HCT116 (cell line): ENCODE measurements around the gene CPEB3. TPM values are rescaled to one million over a fixed set of nuclear protein-coding genes. Genes with fewer than 3 reads are reported as not detected.

Experiments
- ATAC-seq: fragments of 200-7000 bp; cut with Tn5 transposase; 2 replicates; pipeline ENCODE4 v1.9.1; 2020; ENCODE audit warnings: mild to moderate bottlenecking, moderate library complexity
- BruUV-seq: library from RNA; stranded (reverse); fragments of 400-500 nt; replicated peaks from 2 replicates; lab custom pipeline; 2021; lab: Mats Ljungman, UMichigan
- CTCF ChIA-PET: fragments of 300-600 bp; sonication (Branson Sonifier 250); formaldehyde crosslinking; loops from one replicate; lab custom pipeline; 2021; ENCODE audit warnings: antibody characterized with exemption; lab: Charles Lee
- POLR2A ChIA-PET: fragments of 300-600, 350-600 bp; sonication (Branson Sonifier 250); formaldehyde crosslinking; loops from one replicate; lab custom pipeline; 2021; ENCODE audit warnings: antibody characterized with exemption; lab: Charles Lee
- RAD21 ChIA-PET, 2 experiments: fragments of 300-600 bp; sonication (Branson Sonifier 250); formaldehyde crosslinking; loops; one replicate each; lab custom pipeline; 2023; ENCODE audit warnings: low total read pairs in 2 of 2; ENCODE audit not compliant: uncharacterized antibody in 2 of 2, unreplicated experiment in 2 of 2, low non-redundant PET in 1 of 2; lab: Charles Lee
- DNase-seq: peaks from one replicate; pipeline ENCODE4 v3.0.0-alpha.2; 2010; ENCODE audit warnings: low read depth, low spot score
- H2AFZ ChIP-seq: fragments of 200-600 bp; shearing (Covaris generic), sonication (generic); 2 replicates; pipeline ENCODE4 v1.6.1; 2017; ENCODE audit warnings: low read depth, mixed run types, mixed read lengths, antibody characterized with exemption, low read length; ENCODE audit not compliant: poor library complexity, severe bottlenecking
- H3K27ac ChIP-seq: 2 replicates; pipeline ENCODE4 v1.5.1; 2012; ENCODE audit warnings: low read depth, low read length
- H3K27me3 ChIP-seq: fragments of 200-600 bp; sonication (generic); 2 replicates; pipeline ENCODE4 v1.6.1; 2016; ENCODE audit warnings: mixed run types, low read length, mixed read lengths; ENCODE audit not compliant: insufficient read depth
- H3K36me3 ChIP-seq, 2 experiments: fragments of 200-500 bp in 1 of 2; fragments of 200-600 bp in 1 of 2; sonication (Bioruptor generic) in 1 of 2; sonication (generic) in 1 of 2; 2 replicates each; pipeline versions ENCODE4 v1.5.1 to v1.6.1; 2014 to 2016; ENCODE audit warnings: low read length in 2 of 2, inconsistent platforms in 1 of 2, mixed read lengths in 1 of 2, mixed run types in 1 of 2; ENCODE audit not compliant: insufficient read depth in 2 of 2, control insufficient read depth in 1 of 2
- H3K4me1 ChIP-seq, 2 experiments: fragments of 200-600 bp in 1 of 2; sonication (generic) in 1 of 2; 2 replicates each; pipeline versions ENCODE4 v1.5.1 to v1.6.1; 2012 to 2017; ENCODE audit warnings: low read length in 2 of 2, inconsistent platforms in 1 of 2, mild to moderate bottlenecking in 1 of 2, mixed read lengths in 1 of 2, mixed run types in 1 of 2, moderate library complexity in 1 of 2; ENCODE audit not compliant: insufficient read depth in 2 of 2, control insufficient read depth in 1 of 2
- H3K4me2 ChIP-seq: fragments of 200-600 bp; sonication (generic); 2 replicates; pipeline ENCODE4 v1.6.1; 2017; ENCODE audit warnings: mixed run types, low read length, mixed read lengths
- H3K4me3 ChIP-seq, 2 experiments: fragments of 200-600 bp in 1 of 2; sonication (generic) in 1 of 2; replicated peaks in 1 of 2; 2 replicates each; pipeline ENCODE4 v1.5.1; 2011 to 2016; ENCODE audit warnings: low read length in 2 of 2, control low read depth in 1 of 2, low read depth in 1 of 2, mild to moderate bottlenecking in 1 of 2, mixed read lengths in 1 of 2, mixed run types in 1 of 2
- H3K79me2 ChIP-seq: fragments of 200-600 bp; sonication (generic); 2 replicates; pipeline ENCODE4 v1.6.1; 2017; ENCODE audit warnings: mild to moderate bottlenecking, mixed run types, low read length, moderate library complexity, mixed read lengths; ENCODE audit not compliant: insufficient read depth
- H3K9ac ChIP-seq: fragments of 200-600 bp; sonication (generic); 2 replicates; pipeline ENCODE4 v1.6.1; 2016; ENCODE audit warnings: low read length, mixed read lengths
- H3K9me2 ChIP-seq: fragments of 200-600 bp; sonication (generic), shearing (Covaris generic); 2 replicates; pipeline ENCODE4 v1.6.1; 2017; ENCODE audit warnings: mixed run types, mild to moderate bottlenecking, moderate library complexity; ENCODE audit not compliant: insufficient read depth
- H3K9me3 ChIP-seq, 2 experiments: fragments of 200-500 bp in 1 of 2; fragments of 200-600 bp in 1 of 2; sonication (Bioruptor generic) in 1 of 2; sonication (generic) in 1 of 2; 2 replicates each; pipeline ENCODE4 v1.6.1; 2014 to 2017; ENCODE audit warnings: low read length in 2 of 2, mixed read lengths in 2 of 2, inconsistent platforms in 1 of 2, low read depth in 1 of 2, mild to moderate bottlenecking in 1 of 2, mixed run types in 1 of 2, moderate library complexity in 1 of 2; ENCODE audit not compliant: control insufficient read depth in 1 of 2, insufficient read depth in 1 of 2
- H4K20me1 ChIP-seq: fragments of 200-600 bp; sonication (generic), shearing (Covaris generic); 2 replicates; pipeline ENCODE4 v1.6.1; 2017; ENCODE audit warnings: mixed run types, mild to moderate bottlenecking, moderate library complexity; ENCODE audit not compliant: insufficient read depth
- ELF1 ChIP-seq: IDR thresholded peaks from 2 replicates; pipeline ENCODE4 v1.6.1; 2012; ENCODE audit warnings: low read depth, borderline replicate concordance
- MAX ChIP-seq: IDR thresholded peaks from 2 replicates; pipeline ENCODE4 v1.6.1; 2012
- POLR2A ChIP-seq: IDR thresholded peaks from 2 replicates; pipeline ENCODE4 v1.7.0; 2011; ENCODE audit warnings: borderline replicate concordance; ENCODE audit not compliant: insufficient read depth, insufficient read length; ENCODE audit errors: extremely low read depth
- POLR2AphosphoS5 ChIP-seq: IDR thresholded peaks from 2 replicates; pipeline ENCODE4 v1.6.1; 2011; ENCODE audit warnings: mild to moderate bottlenecking, low read depth, low read length, moderate library complexity
- RAD21 ChIP-seq: IDR thresholded peaks from 2 replicates; pipeline ENCODE4 v1.6.1; 2012; ENCODE audit warnings: low read depth, mild to moderate bottlenecking
- SRF ChIP-seq: IDR thresholded peaks from 2 replicates; pipeline ENCODE4 v1.6.1; 2012; ENCODE audit warnings: low read depth
- TCF7L2 ChIP-seq: IDR thresholded peaks from 2 replicates; pipeline ENCODE4 v1.7.0; 2011; ENCODE audit warnings: borderline replicate concordance, inconsistent platforms; ENCODE audit not compliant: insufficient read depth, insufficient read length; ENCODE audit errors: extremely low read depth
- YY1 ChIP-seq: IDR thresholded peaks from 2 replicates; pipeline ENCODE4 v1.6.1; 2011; ENCODE audit warnings: low read length, low read depth, moderate library complexity, mild to moderate bottlenecking; ENCODE audit not compliant: insufficient replicate concordance; ENCODE audit errors: extremely low read depth
- ZFX ChIP-seq: fragments of 450-650 bp; IDR thresholded peaks from 2 replicates; pipeline ENCODE4 v1.6.1; 2017
- intact Hi-C: fragments of 100-400 bp; cut with micrococcal nuclease; formaldehyde crosslinking; loops from 2 replicates; pipeline ENCODE4 v1.10.0; 2022
- total RNA-seq: library from RNA; stranded (reverse); gene quantifications from one replicate; pipeline ENCODE4 v1.2.1, GENCODE V29; 2021; ENCODE audit not compliant: unreplicated experiment

The CPEB3 gene
- total RNA-seq, 1 experiment from 2014 or later, result 3.0 TPM

DNA sequence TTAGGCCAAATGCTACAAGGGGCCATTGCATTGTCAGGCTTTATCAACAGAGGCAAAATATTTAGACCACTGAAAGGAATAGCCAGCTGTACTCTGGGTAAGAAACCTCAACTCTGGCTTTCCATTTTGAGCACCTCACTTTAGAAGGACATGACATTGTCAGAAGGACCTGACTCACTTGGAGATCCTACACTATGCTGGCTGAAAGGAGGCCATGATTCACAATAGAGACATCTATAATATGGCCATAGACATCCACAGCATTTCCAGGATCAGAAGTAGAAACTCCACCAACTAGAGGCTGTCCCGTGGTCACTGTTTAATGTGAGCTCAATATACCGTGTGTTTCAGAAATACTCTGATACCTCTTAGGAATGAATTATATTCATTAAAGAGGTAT is 226.4 kb downstream of the CPEB3 start:
- H3K79me2 ChIP-seq, result no peaks in the 10 kb centered on the region
- no peak overlapping the region for H2AFZ ChIP-seq
- no peak overlapping the region for H3K4me2 ChIP-seq
- DNase-seq, result no peak
- no peaks in the 10 kb centered on the region for H3K9me3 ChIP-seq
- no peaks in the 10 kb centered on the region for H3K27me3 ChIP-seq
- no TSS peak for BruUV-seq
- no peaks in the 10 kb centered on the region for H3K9me2 ChIP-seq
- POLR2A ChIA-PET, result no interaction called here
- H3K4me3 ChIP-seq, result no peak overlapping the region
- H4K20me1 ChIP-seq, result no peaks in the 10 kb centered on the region
- H3K9ac ChIP-seq, result no peak overlapping the region
- H3K4me1 ChIP-seq, result no peaks in the 10 kb centered on the region
- H3K36me3 ChIP-seq, result no peaks in the 10 kb centered on the region
- CTCF ChIA-PET, result no interaction called here
- TF ChIP-seq POLR2A (no peak), ZFX (no peak)
- RAD21 ChIA-PET, result no interaction called here
- H3K27ac ChIP-seq, result no peak overlapping the region
- no peak for ATAC-seq
- intact Hi-C loops, result no loop called here

DNA sequence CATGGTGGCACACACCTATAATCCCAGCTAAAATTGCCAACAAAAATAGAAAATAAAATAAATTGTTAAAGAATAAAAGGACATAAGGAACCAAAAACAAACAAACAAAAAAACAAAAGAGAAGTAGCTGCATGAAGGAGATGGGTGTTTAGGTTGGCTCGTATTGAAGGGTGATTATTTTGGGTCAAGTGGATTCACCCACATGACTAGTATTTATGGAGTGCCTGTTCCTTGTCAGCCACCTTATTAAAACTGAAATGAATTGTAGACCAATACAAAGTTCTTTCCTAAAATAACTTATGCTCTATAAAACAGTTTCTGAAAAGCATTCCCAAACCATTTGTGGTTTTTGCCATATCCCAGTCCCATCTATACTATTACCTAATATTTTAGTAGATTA is 228.6 kb downstream of the CPEB3 start:
- CTCF ChIA-PET, result no interaction called here
- Histone ChIP-seq H3K27me3 (no peaks in the 10 kb centered on the region), H3K79me2 (no peaks in the 10 kb centered on the region), H3K36me3 (no peaks in the 10 kb centered on the region), H3K4me2 (no peak overlapping the region), H3K9me3 (no peaks in the 10 kb centered on the region), H3K4me1 (no peaks in the 10 kb centered on the region), H3K27ac (no peak overlapping the region), H3K9ac (no peak overlapping the region), H3K4me3 (no peak overlapping the region), H4K20me1 (no peaks in the 10 kb centered on the region), H2AFZ (no peak overlapping the region), H3K9me2 (no peaks in the 10 kb centered on the region)
- TF ChIP-seq SRF (no peak), RAD21 (no peak), TCF7L2 (no peak), POLR2AphosphoS5 (no peak), YY1 (no peak), MAX (no peak), ELF1 (no peak)
- POLR2A ChIA-PET, result no interaction called here
- intact Hi-C loops, result no loop called here
- RAD21 ChIA-PET, result no interaction called here
- ATAC-seq, result no peak
- DNase-seq, result no peak
- BruUV-seq, result no TSS peak
